K562 (cell line): ENCODE results near the gene CDH16. TPM values are rescaled to one million over a fixed set of nuclear protein-coding genes. Genes with fewer than 3 reads are reported as not detected.

ENCODE experiments used
- CBX5 ChIP-seq: IDR thresholded peaks from 2 replicates; pipeline ENCODE4 v1.6.1; 2014; ENCODE audit warnings: low read depth, borderline replicate concordance
- MYC ChIP-seq, 2 experiments: fragments of 250-450 bp in 1 of 2; sonication (Bioruptor Pico) in 1 of 2; IDR thresholded peaks; 2 replicates each; pipeline versions ENCODE4 v1.5.1 to v1.6.1; 2012 to 2021; ENCODE audit warnings: low read depth in 2 of 2, borderline replicate concordance in 1 of 2, improper control_type of control experiment in 1 of 2, low read length in 1 of 2, mild to moderate bottlenecking in 1 of 2, moderate library complexity in 1 of 2
- NFIC ChIP-seq: fragments of 450-650 bp; IDR thresholded peaks from 2 replicates; pipeline ENCODE4 v1.6.1; 2017; ENCODE audit warnings: mild to moderate bottlenecking, inconsistent platforms
- NONO ChIP-seq, 2 experiments: fragments of 200-400 bp in 1 of 2; fragments of 450-650 bp in 1 of 2; formaldehyde crosslinking in 1 of 2; IDR thresholded peaks; 2 replicates each; pipeline ENCODE4 v1.6.1; 2017; ENCODE audit warnings: low read depth in 2 of 2, mild to moderate bottlenecking in 2 of 2, moderate library complexity in 2 of 2, low read length in 1 of 2
- RAD21 ChIP-seq, 2 experiments: fragments of 250-450 bp in 1 of 2; fragments of 450-650 bp in 1 of 2; sonication (Bioruptor Pico) in 1 of 2; formaldehyde crosslinking in 1 of 2; IDR thresholded peaks in 1 of 2; conservative IDR thresholded peaks in 1 of 2; 2 replicates each; pipeline versions ENCODE4 v1.4.0 to v1.8.0; 2020 to 2022; ENCODE audit warnings: mild to moderate bottlenecking in 2 of 2, moderate library complexity in 1 of 2
- SMC3 ChIP-seq: conservative IDR thresholded peaks from 2 replicates; pipeline ENCODE4 v1.6.1; 2011; ENCODE audit warnings: low read depth, low read length, improper control_type of control experiment; ENCODE audit not compliant: insufficient read depth
- UBTF ChIP-seq, 2 experiments: IDR thresholded peaks; 2 replicates each; pipeline ENCODE4 v1.6.1; 2012; ENCODE audit warnings: improper control_type of control experiment in 2 of 2, low read depth in 2 of 2, low read length in 2 of 2, borderline replicate concordance in 1 of 2
- ZNF639 ChIP-seq, 2 experiments: fragments of 200-800 bp in 1 of 2; sonication (Bioruptor generic) in 1 of 2; sonication (generic) in 1 of 2; formaldehyde crosslinking in 1 of 2; IDR thresholded peaks in 1 of 2; conservative IDR thresholded peaks in 1 of 2; 2 replicates each; pipeline versions ENCODE4 v1.5.0 to v1.6.1; 2016 to 2020; ENCODE audit warnings: missing compliant biosample characterization in 1 of 2, missing genetic modification characterization in 1 of 2, missing genetic modification reagents in 1 of 2
- polyA plus RNA-seq, 8 experiments: library from polyadenylated mRNA; depleted of rRNA in 4 of 8; stranded (reverse) in 5 of 8; unstranded in 3 of 8; fragments of >200 nt; fragmentation: Nextera tagmentation in 2 of 8; fragmentation: Illumina TruSeq in 1 of 8; extraction: Ambion mirVana in 2 of 8; extraction: Trizol in 1 of 8; gene quantifications; 2 replicates each; pipeline versions ENCODE4 v1.2.1 to v1.2.3, GENCODE V29; 2011 to 2014; ENCODE audit warnings: inconsistent platforms in 1 of 8, missing spikeins in 1 of 8
- total RNA-seq, 7 experiments: library from RNA; depleted of rRNA in 6 of 7; stranded (reverse); fragments of >200 nt in 6 of 7; fragmentation: Illumina TruSeq in 2 of 7; extraction: Trizol in 2 of 7; gene quantifications; 2 replicates each; pipeline versions ENCODE4 v1.2.1 to v1.2.3, GENCODE V29; 2011 to 2021; ENCODE audit warnings: low replicate concordance in 1 of 7
- TF ChIP-seq, protein P1 (sequence below), 2 experiments: fragments of 450-650 bp; formaldehyde crosslinking in 1 of 2; IDR thresholded peaks; 2 replicates each; pipeline versions ENCODE4 v1.4.0 to v1.6.1; 2014 to 2020; ENCODE audit warnings: mild to moderate bottlenecking in 2 of 2, borderline replicate concordance in 1 of 2, low read depth in 1 of 2

CDH16 gene
- total and polyA plus RNA-seq, 9 of the 15 experiments (the other 6 are each of a cell fraction or from before 2014, with no cell fraction given), result not detected

- TF ChIP-seq NONO (IDR thresholded peaks at IDR 0.05; ENCODE audit: low read depth in 2 of 2, low read length in 1 of 2) (peak in 1 of 2 experiments; percentile 74; a peak in 2 of 4 replicates), ZNF639 (CRISPR knock-in tag; conservative IDR thresholded peaks at IDR 0.05 in 1 of 2, IDR thresholded peaks at IDR 0.05 in 1 of 2) (0 out of 4 replicates have a peak, but pooled peaks of 1 of the 2 experiments have one; percentile 33), NFIC (peak; percentile 62), MYC (IDR thresholded peaks at IDR 0.05; ENCODE audit: low read depth, low read length) (0 out of 2 replicates have a peak, but pooled peaks have one; percentile 24), MYC (CRISPR knock-in tag; IDR thresholded peaks at IDR 0.05; ENCODE audit: borderline replicate concordance, low read depth) (no peak), UBTF (IDR thresholded peaks at IDR 0.05; ENCODE audit: borderline replicate concordance in 1 of 2, low read depth in 2 of 2, low read length in 2 of 2) (0 out of 4 replicates have a peak, but pooled peaks of 1 of the 2 experiments have one; percentile 17), RAD21 (CRISPR knock-in tag; conservative IDR thresholded peaks at IDR 0.05 in 1 of 2, IDR thresholded peaks at IDR 0.05 in 1 of 2) (peak in 1 of 2 experiments; percentile 66; a peak in 3 of 4 replicates), CBX5 (no peak), SMC3 (peak; percentile 46; the same call in 1 of the 2 replicates)
- TF ChIP-seq, protein P1, sequence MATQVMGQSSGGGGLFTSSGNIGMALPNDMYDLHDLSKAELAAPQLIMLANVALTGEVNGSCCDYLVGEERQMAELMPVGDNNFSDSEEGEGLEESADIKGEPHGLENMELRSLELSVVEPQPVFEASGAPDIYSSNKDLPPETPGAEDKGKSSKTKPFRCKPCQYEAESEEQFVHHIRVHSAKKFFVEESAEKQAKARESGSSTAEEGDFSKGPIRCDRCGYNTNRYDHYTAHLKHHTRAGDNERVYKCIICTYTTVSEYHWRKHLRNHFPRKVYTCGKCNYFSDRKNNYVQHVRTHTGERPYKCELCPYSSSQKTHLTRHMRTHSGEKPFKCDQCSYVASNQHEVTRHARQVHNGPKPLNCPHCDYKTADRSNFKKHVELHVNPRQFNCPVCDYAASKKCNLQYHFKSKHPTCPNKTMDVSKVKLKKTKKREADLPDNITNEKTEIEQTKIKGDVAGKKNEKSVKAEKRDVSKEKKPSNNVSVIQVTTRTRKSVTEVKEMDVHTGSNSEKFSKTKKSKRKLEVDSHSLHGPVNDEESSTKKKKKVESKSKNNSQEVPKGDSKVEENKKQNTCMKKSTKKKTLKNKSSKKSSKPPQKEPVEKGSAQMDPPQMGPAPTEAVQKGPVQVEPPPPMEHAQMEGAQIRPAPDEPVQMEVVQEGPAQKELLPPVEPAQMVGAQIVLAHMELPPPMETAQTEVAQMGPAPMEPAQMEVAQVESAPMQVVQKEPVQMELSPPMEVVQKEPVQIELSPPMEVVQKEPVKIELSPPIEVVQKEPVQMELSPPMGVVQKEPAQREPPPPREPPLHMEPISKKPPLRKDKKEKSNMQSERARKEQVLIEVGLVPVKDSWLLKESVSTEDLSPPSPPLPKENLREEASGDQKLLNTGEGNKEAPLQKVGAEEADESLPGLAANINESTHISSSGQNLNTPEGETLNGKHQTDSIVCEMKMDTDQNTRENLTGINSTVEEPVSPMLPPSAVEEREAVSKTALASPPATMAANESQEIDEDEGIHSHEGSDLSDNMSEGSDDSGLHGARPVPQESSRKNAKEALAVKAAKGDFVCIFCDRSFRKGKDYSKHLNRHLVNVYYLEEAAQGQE (IDR thresholded peaks at IDR 0.05; ENCODE audit: borderline replicate concordance), result peak; percentile 53
- TF ChIP-seq, protein P1 (CRISPR knock-in tag; IDR thresholded peaks at IDR 0.05; ENCODE audit: low read depth), result 0 out of 2 replicates have a peak, but pooled peaks have one; percentile 48
Measured at GRCh38 chr16:66924527-66925321, 6.0 kb upstream of the CDH16 start (continued).
